Testis (tissue), 3 donors: ENCODE measurements around the gene ZNF268. TPM values are rescaled to one million over a fixed set of nuclear protein-coding genes. Genes with fewer than 3 reads are reported as not detected.

Experiments
- DNase-seq: peaks from one replicate; pipeline ENCODE4 v3.0.0-alpha.2; 2019
- H3K27ac ChIP-seq, 2 donors: fragments of 200-600 bp; sonication (generic); one replicate each; pipeline ENCODE4 v1.5.1; 2019
- H3K27me3 ChIP-seq: fragments of 200-600 bp; sonication (generic); one replicate; pipeline ENCODE4 v1.5.1; 2019
- H3K36me3 ChIP-seq: fragments of 200-600 bp; sonication (generic); one replicate; pipeline ENCODE4 v1.5.1; 2017; ENCODE audit warnings: low read depth; ENCODE audit errors: missing control alignments
- H3K4me1 ChIP-seq: fragments of 200-600 bp; sonication (generic); one replicate; pipeline ENCODE4 v1.5.1; 2019
- H3K4me3 ChIP-seq, 2 donors: fragments of 200-600 bp; sonication (generic); one replicate each; pipeline ENCODE4 v1.5.1; 2017 to 2019
- H3K9me3 ChIP-seq: fragments of 200-600 bp; sonication (generic); one replicate; pipeline ENCODE4 v1.5.1; 2017
- CTCF ChIP-seq, 3 experiments: fragments of 450-650 bp in 2 of 3; fragments of 200-600 bp in 1 of 3; sonication (generic) in 1 of 3; IDR thresholded peaks; one replicate each; pipeline ENCODE4 v1.5.1; 2016 to 2019; ENCODE audit warnings: antibody characterized with exemption in 3 of 3, mild to moderate bottlenecking in 2 of 3, moderate library complexity in 1 of 3
- POLR2A ChIP-seq: fragments of 450-650 bp; IDR thresholded peaks from one replicate; pipeline ENCODE4 v1.6.1; 2017; ENCODE audit warnings: antibody characterized with exemption, mild to moderate bottlenecking, moderate library complexity
- WGBS, 2 donors: methylation state at CpG; one replicate each; pipeline ENCODE4 v1.1.5; 2018; 5-methylcytosine and 5-hydroxymethylcytosine counted together
- intact Hi-C: fragments of 100-400 bp; cut with DNase I; formaldehyde crosslinking; loops from one replicate; pipeline ENCODE4 v1.15.1; 2023; ENCODE audit warnings: low total_unique reads
- polyA plus RNA-seq: library from polyadenylated mRNA; stranded (reverse); fragments of 350-450 nt; fragmentation: Illumina TruSeq; extraction: RNeasy Lipid Tissue Mini Kit (QIAGEN cat#74804); gene quantifications from one replicate; pipeline ENCODE4 v1.2.3, GENCODE V29; 2014; ENCODE audit warnings: low read depth, low replicate concordance; ENCODE audit not compliant: insufficient read depth
- total RNA-seq, 2 donors: library from RNA; depleted of rRNA; stranded (reverse); fragments of >200 nt; gene quantifications; one replicate each; pipeline ENCODE4 v1.2.3, GENCODE V29; 2016

Gene ZNF268
- total and polyA plus RNA-seq, 3 donors from 2014 or later: 6.9 to 20.4 (median 18.6) TPM

GRCh38 chr12:133165776-133166175, 15.5 kb upstream of the ZNF268 start:
- no peaks in the 10 kb centered on the region for H3K9me3 ChIP-seq
- no peak overlapping the region for H3K4me3 ChIP-seq
- H3K27me3 ChIP-seq: no peaks in the 10 kb centered on the region
- H3K36me3 ChIP-seq: no peaks in the 10 kb centered on the region
- no peak for DNase-seq
- no peaks in the 10 kb centered on the region for H3K4me1 ChIP-seq
- intact Hi-C loops: no loop called here
- H3K27ac ChIP-seq: no peak overlapping the region
- TF ChIP-seq POLR2A (no peak), CTCF (IDR thresholded peaks at IDR 0.05) (no peak)
- 90 to 93% methylated on average over 3 of the region's 3 CpGs for WGBS, 2 donors

- Histone ChIP-seq H3K36me3 (no peaks in the 10 kb centered on the region), H3K4me1 (no peaks in the 10 kb centered on the region), H3K9me3 (no peaks in the 10 kb centered on the region), H3K27ac (no peak overlapping the region), H3K4me3 (no peak overlapping the region), H3K27me3 (no peaks in the 10 kb centered on the region)
- TF ChIP-seq POLR2A: no peak
- TF ChIP-seq CTCF (IDR thresholded peaks at IDR 0.05): no peak
- intact Hi-C loops: no loop called here
- DNase-seq: no peak
- 100% methylated on average over 1 of the region's 1 CpG for WGBS, 2 donors
Measured at GRCh38 chr12:133172491-133172890, 8.8 kb upstream of the ZNF268 start.

- intact Hi-C loops: no loop called here
- H3K9me3 ChIP-seq: no peaks in the 10 kb centered on the region
- no peak overlapping the region for H3K27ac ChIP-seq
- no peaks in the 10 kb centered on the region for H3K27me3 ChIP-seq
- no peaks in the 10 kb centered on the region for H3K4me1 ChIP-seq
- no peaks in the 10 kb centered on the region for H3K36me3 ChIP-seq
- H3K4me3 ChIP-seq: no peak overlapping the region
- 70 to 84% methylated on average over 1 of the region's 1 CpG for WGBS, 2 donors
- no peak for DNase-seq
- TF ChIP-seq CTCF (IDR thresholded peaks at IDR 0.05) (no peak), POLR2A (no peak)
Measured at GRCh38 chr12:133174901-133175300, 6.4 kb upstream of the ZNF268 start.

- no peak overlapping the region for H3K27ac ChIP-seq
- H3K9me3 ChIP-seq: no peaks in the 10 kb centered on the region
- 61 to 78% methylated on average over 8 of the region's 8 CpGs for WGBS, 2 donors
- intact Hi-C loops: no loop called here
- H3K4me1 ChIP-seq: no peaks in the 10 kb centered on the region
- peak overlapping the region; percentile 89 to 92 for H3K4me3 ChIP-seq
- TF ChIP-seq CTCF (IDR thresholded peaks at IDR 0.05): no peak
- no peak for TF ChIP-seq POLR2A
- H3K36me3 ChIP-seq: no peaks in the 10 kb centered on the region
- H3K27me3 ChIP-seq: no peaks in the 10 kb centered on the region
- no peak for DNase-seq
Measured at GRCh38 chr12:133180669-133181068, 626 bp upstream of the ZNF268 start.

- Histone ChIP-seq H3K27me3 (no peaks in the 10 kb centered on the region), H3K9me3 (no peaks in the 10 kb centered on the region), H3K4me3 (no peak overlapping the region), H3K27ac (no peak overlapping the region), H3K4me1 (no peaks in the 10 kb centered on the region), H3K36me3 (no peaks in the 10 kb centered on the region)
- 99 to 100% methylated on average over 2 of the region's 2 CpGs for WGBS, 2 donors
- TF ChIP-seq POLR2A (no peak), CTCF (IDR thresholded peaks at IDR 0.05) (no peak)
- intact Hi-C loops: no loop called here
- DNase-seq: no peak
Measured at GRCh38 chr12:133190176-133190575, 8.9 kb downstream of the ZNF268 start.
